Testis (tissue), 3 donors: ENCODE results near the gene PPP1R14C. TPM values are rescaled to one million over a fixed set of nuclear protein-coding genes. Genes with fewer than 3 reads are reported as not detected.

Experiments
- DNase-seq: peaks from one replicate; pipeline ENCODE4 v3.0.0-alpha.2; 2019
- H3K27ac ChIP-seq, 2 donors: fragments of 200-600 bp; sonication (generic); one replicate each; pipeline ENCODE4 v1.5.1; 2019
- H3K27me3 ChIP-seq: fragments of 200-600 bp; sonication (generic); one replicate; pipeline ENCODE4 v1.5.1; 2019
- H3K36me3 ChIP-seq: fragments of 200-600 bp; sonication (generic); one replicate; pipeline ENCODE4 v1.5.1; 2017; ENCODE audit warnings: low read depth; ENCODE audit errors: missing control alignments
- H3K4me1 ChIP-seq: fragments of 200-600 bp; sonication (generic); one replicate; pipeline ENCODE4 v1.5.1; 2019
- H3K4me3 ChIP-seq, 2 donors: fragments of 200-600 bp; sonication (generic); one replicate each; pipeline ENCODE4 v1.5.1; 2017 to 2019
- H3K9me3 ChIP-seq: fragments of 200-600 bp; sonication (generic); one replicate; pipeline ENCODE4 v1.5.1; 2017
- POLR2A ChIP-seq: fragments of 450-650 bp; IDR thresholded peaks from one replicate; pipeline ENCODE4 v1.6.1; 2017; ENCODE audit warnings: antibody characterized with exemption, mild to moderate bottlenecking, moderate library complexity
- WGBS, 2 donors: methylation state at CpG; one replicate each; pipeline ENCODE4 v1.1.5; 2018; 5-methylcytosine and 5-hydroxymethylcytosine counted together
- intact Hi-C: fragments of 100-400 bp; cut with DNase I; formaldehyde crosslinking; loops from one replicate; pipeline ENCODE4 v1.15.1; 2023; ENCODE audit warnings: low total_unique reads
- polyA plus RNA-seq: library from polyadenylated mRNA; stranded (reverse); fragments of 350-450 nt; fragmentation: Illumina TruSeq; extraction: RNeasy Lipid Tissue Mini Kit (QIAGEN cat#74804); gene quantifications from one replicate; pipeline ENCODE4 v1.2.3, GENCODE V29; 2014; ENCODE audit warnings: low read depth, low replicate concordance; ENCODE audit not compliant: insufficient read depth
- total RNA-seq, 2 donors: library from RNA; depleted of rRNA; stranded (reverse); fragments of >200 nt; gene quantifications; one replicate each; pipeline ENCODE4 v1.2.3, GENCODE V29; 2016
- TF ChIP-seq, protein P1 (sequence below), 3 experiments: fragments of 450-650 bp in 2 of 3; fragments of 200-600 bp in 1 of 3; sonication (generic) in 1 of 3; IDR thresholded peaks; one replicate each; pipeline ENCODE4 v1.5.1; 2016 to 2019; ENCODE audit warnings: antibody characterized with exemption in 3 of 3, mild to moderate bottlenecking in 2 of 3, moderate library complexity in 1 of 3

The PPP1R14C gene
- total and polyA plus RNA-seq, 3 donors from 2014 or later: 11.1 to 27.1 (median 22.4) TPM

- Histone ChIP-seq H3K27ac (no peak overlapping the region), H3K9me3 (no peaks in the 10 kb centered on the region), H3K36me3 (no peaks in the 10 kb centered on the region), H3K27me3 (no peaks in the 10 kb centered on the region), H3K4me1 (no peaks in the 10 kb centered on the region), H3K4me3 (no peak overlapping the region)
- TF ChIP-seq, protein P1, sequence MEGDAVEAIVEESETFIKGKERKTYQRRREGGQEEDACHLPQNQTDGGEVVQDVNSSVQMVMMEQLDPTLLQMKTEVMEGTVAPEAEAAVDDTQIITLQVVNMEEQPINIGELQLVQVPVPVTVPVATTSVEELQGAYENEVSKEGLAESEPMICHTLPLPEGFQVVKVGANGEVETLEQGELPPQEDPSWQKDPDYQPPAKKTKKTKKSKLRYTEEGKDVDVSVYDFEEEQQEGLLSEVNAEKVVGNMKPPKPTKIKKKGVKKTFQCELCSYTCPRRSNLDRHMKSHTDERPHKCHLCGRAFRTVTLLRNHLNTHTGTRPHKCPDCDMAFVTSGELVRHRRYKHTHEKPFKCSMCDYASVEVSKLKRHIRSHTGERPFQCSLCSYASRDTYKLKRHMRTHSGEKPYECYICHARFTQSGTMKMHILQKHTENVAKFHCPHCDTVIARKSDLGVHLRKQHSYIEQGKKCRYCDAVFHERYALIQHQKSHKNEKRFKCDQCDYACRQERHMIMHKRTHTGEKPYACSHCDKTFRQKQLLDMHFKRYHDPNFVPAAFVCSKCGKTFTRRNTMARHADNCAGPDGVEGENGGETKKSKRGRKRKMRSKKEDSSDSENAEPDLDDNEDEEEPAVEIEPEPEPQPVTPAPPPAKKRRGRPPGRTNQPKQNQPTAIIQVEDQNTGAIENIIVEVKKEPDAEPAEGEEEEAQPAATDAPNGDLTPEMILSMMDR (IDR thresholded peaks at IDR 0.05): no peak
- no peak for TF ChIP-seq POLR2A
- intact Hi-C loops: no loop called here
- no peak for DNase-seq
- WGBS, 2 donors: 83 to 86% methylated on average over 6 of the region's 6 CpGs
These were observed 110.0 kb downstream of the PPP1R14C start for GRCh38 chr6:150252714-150253444.

DNA sequence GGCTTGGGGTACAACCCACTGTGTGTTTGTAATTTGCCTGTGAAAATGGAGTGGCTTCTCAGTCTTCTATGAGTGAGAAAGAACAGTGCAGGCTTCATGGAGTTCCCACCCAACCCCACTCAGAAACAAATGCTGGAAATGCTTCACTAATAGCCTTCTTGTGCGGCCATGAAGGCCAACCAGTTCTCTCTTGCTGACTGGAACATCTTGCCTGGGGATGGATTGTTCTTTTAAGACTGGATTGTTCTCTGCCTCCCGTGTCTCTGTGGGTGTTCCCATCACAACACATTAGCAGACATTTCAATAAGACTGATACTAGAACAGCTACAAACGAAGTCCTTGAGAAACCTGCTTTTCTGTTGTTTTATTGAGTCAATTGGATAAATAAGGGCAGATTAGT is 110.6 kb downstream of the PPP1R14C start:
- 29% methylated on average over 3 of the region's 3 CpGs for WGBS, 2 donors
- Histone ChIP-seq H3K27me3 (no peaks in the 10 kb centered on the region), H3K9me3 (no peaks in the 10 kb centered on the region), H3K4me3 (no peak overlapping the region), H3K36me3 (no peaks in the 10 kb centered on the region), H3K4me1 (no peaks in the 10 kb centered on the region), H3K27ac (no peak overlapping the region)
- intact Hi-C loops: no loop called here
- DNase-seq: no peak
- TF ChIP-seq, protein P1 (IDR thresholded peaks at IDR 0.05): no peak
- TF ChIP-seq POLR2A: no peak

GRCh38 chr6:150254770-150255169 is 111.9 kb downstream of the PPP1R14C start:
- Histone ChIP-seq H3K27ac (no peak overlapping the region), H3K4me3 (no peak overlapping the region), H3K4me1 (no peaks in the 10 kb centered on the region), H3K9me3 (no peaks in the 10 kb centered on the region), H3K36me3 (no peaks in the 10 kb centered on the region), H3K27me3 (no peaks in the 10 kb centered on the region)
- TF ChIP-seq, protein P1 (IDR thresholded peaks at IDR 0.05): no peak
- TF ChIP-seq POLR2A: no peak
- WGBS, 2 donors: 55 to 73% methylated on average over 4 of the region's 4 CpGs
- DNase-seq: no peak
- intact Hi-C loops: no loop called here

- Histone ChIP-seq H3K36me3 (no peaks in the 10 kb centered on the region), H3K27me3 (no peaks in the 10 kb centered on the region), H3K4me3 (no peak overlapping the region), H3K4me1 (no peaks in the 10 kb centered on the region), H3K27ac (no peak overlapping the region), H3K9me3 (no peaks in the 10 kb centered on the region)
- TF ChIP-seq, protein P1 (IDR thresholded peaks at IDR 0.05): no peak
- TF ChIP-seq POLR2A: no peak
- WGBS, 2 donors: 96% methylated on average over 8 to 9 of the region's 9 CpGs
- no peak for DNase-seq
- intact Hi-C loops: no loop called here
These were observed 113.0 kb downstream of the PPP1R14C start for GRCh38 chr6:150255840-150256239.
